DND-41 (cell line): ENCODE data around the gene CLDN34.

ENCODE experiments used
- CTCF ChIP-seq: IDR thresholded peaks from 2 replicates; pipeline ENCODE4 v1.5.1; 2012; ENCODE audit warnings: borderline replicate concordance, low read length, moderate library complexity, mild to moderate bottlenecking; ENCODE audit not compliant: poor library complexity, severe bottlenecking; ENCODE audit errors: extremely low read depth
- EZH2 ChIP-seq: IDR thresholded peaks from 3 replicates; pipeline ENCODE4 v1.6.1; 2012; ENCODE audit warnings: borderline replicate concordance, low read depth, mild to moderate bottlenecking, moderate library complexity, low read length, inconsistent platforms; ENCODE audit not compliant: severe bottlenecking

GRCh38 chrX:9919632-9920172 is 47.5 kb upstream of the CLDN34 start:
- TF ChIP-seq CTCF (no peak), EZH2 (no peak)
